KBM-7 (cell line): ENCODE data around the gene GLYATL3.

Experiments used
- DNase-seq: peaks from one replicate; pipeline ENCODE4 v3.0.0-alpha.2; 2015
- in situ Hi-C: fragments of 300-500 bp; cut with MboI; formaldehyde crosslinking; loops from 2 replicates; pipeline ENCODE4 v1.14.3; 2020; ENCODE audit warnings: low sequenced_read_pairs, low pct_unique_long_range_greater_than_20kb, mixed read lengths

Gene GLYATL3

DNA sequence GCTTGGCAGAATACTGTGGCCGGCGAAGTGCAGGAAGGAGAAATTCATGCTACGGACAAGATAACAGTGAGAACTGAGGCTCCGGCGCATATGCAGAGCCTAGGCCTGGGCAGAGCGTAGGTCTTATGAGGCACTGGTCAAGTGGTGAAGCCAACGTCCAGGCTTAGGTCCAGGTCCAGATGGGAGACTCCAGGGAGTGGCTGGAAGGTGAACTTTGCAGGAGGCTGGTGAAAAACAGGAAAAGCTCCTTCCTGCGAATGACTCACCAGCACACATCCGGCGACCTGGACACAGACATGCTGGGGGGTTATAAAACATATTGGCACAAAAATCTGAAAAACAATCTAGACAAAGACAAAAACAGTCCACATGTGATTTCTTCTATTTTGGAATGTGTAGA lies 66.1 kb downstream of the GLYATL3 start:
- peak; percentile 45 for DNase-seq
- in situ Hi-C loops: no loop called here

DNA sequence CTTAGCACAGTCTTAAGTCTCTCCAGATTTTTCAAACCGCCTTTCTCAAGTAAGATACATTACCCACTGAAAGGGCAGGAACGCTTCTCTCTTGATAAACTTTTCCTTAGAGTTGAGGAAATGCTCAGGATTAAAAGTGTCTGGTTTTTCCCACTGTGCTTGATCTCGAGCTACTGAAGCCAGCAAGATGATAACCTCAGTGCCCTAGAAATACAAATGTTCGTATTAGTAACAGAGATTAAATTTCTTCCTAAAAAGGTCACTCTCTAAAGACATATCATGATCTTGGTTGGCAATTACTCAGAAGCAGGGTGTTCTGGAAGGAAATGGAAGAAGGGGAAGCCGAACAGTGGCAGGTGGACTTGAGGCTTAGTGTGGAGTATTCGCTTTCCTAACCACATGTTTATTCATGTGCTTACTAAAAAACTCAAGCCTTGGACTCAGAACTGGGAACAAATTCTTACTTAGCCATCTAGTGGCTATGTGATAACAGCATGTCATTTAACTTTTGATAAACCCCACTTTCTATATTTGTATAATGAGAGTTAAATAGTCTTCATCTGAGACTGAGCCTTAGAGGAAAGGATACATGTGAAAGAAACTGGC lies 70.9 kb downstream of the GLYATL3 start:
- DNase-seq: peak; percentile 60
- in situ Hi-C loops: no loop called here

DNA sequence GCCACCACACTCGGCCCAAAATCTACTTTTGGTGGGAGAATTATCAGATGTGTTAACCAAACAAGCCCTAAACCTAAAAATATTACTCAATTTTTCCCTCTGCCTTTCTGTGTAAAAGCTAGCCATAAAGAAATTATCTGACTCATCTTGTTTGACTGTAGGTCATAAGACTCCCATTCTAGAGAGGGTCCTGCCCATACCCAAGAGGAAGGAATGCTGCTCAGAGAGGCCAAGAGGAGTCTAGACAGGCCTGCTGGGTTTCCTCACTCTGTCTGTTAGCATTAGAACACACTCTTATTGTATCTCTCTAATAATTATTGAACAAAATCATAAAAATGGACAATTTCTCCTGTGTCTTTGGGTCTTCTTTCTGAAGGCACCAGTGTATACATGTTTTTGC lies 76.9 kb downstream of the GLYATL3 start:
- in situ Hi-C loops: no loop called here
- DNase-seq: no peak
